CD4-positive, alpha-beta T cell (primary cell): Measurements from ENCODE around the gene NFATC1. TPM values are rescaled to one million over a fixed set of nuclear protein-coding genes. Genes with fewer than 3 reads are reported as not detected.
A peak's percentile ranks its signal among the peaks of the same experiment; 100 is the strongest.

Source experiments
- ATAC-seq: fragments of 200-7000 bp; cut with Tn5 transposase; one replicate; pipeline ENCODE4 v1.10.0; 2022; ENCODE audit warnings: mild to moderate bottlenecking; ENCODE audit not compliant: poor library complexity
- CTCF ChIA-PET: fragments of 350-600 bp; sonication (Branson Sonifier 250); formaldehyde crosslinking; loops from one replicate; lab custom pipeline; 2021; ENCODE audit warnings: antibody characterized with exemption, inconsistent platforms; lab: Charles Lee
- POLR2A ChIA-PET: fragments of 350-600 bp; sonication (Branson Sonifier 250); formaldehyde crosslinking; loops from one replicate; lab custom pipeline; 2021; ENCODE audit warnings: antibody characterized with exemption, inconsistent platforms; lab: Charles Lee
- DNase-seq, 14 experiments: peaks; one replicate each; pipeline ENCODE4 v3.0.0-alpha.2; 2013 to 2020; ENCODE audit warnings: mixed read lengths in 2 of 14
- H3K27ac ChIP-seq, 2 donors: one replicate each; pipeline versions ENCODE4 v1.5.1 to v1.7.0; 2013; ENCODE audit warnings: low read length in 2 of 2, low read depth in 1 of 2, mild to moderate bottlenecking in 1 of 2
- H3K27me3 ChIP-seq, 2 experiments: 1 replicate in 1 of 2; 2 replicates in 1 of 2; pipeline versions ENCODE4 v1.6.1 to v1.7.0; 2013; ENCODE audit warnings: low read length in 2 of 2, control low read depth in 1 of 2, mild to moderate bottlenecking in 1 of 2, moderate library complexity in 1 of 2; ENCODE audit not compliant: insufficient read depth in 2 of 2, control insufficient read depth in 1 of 2
- H3K36me3 ChIP-seq: one replicate; pipeline ENCODE4 v1.6.1; 2013; ENCODE audit warnings: low read length, control low read depth; ENCODE audit not compliant: insufficient read depth
- H3K4me1 ChIP-seq: one replicate; pipeline ENCODE4 v1.6.1; 2013; ENCODE audit warnings: low read length, control low read depth; ENCODE audit not compliant: insufficient read depth
- H3K4me3 ChIP-seq: one replicate; pipeline ENCODE4 v1.5.1; 2013; ENCODE audit warnings: mild to moderate bottlenecking, low read length, moderate library complexity
- H3K9me3 ChIP-seq, 2 experiments: 1 replicate in 1 of 2; 2 replicates in 1 of 2; pipeline versions ENCODE4 v1.6.1 to v1.7.0; 2013; ENCODE audit warnings: low read length in 2 of 2, mild to moderate bottlenecking in 2 of 2, control low read depth in 1 of 2, moderate library complexity in 1 of 2; ENCODE audit not compliant: control insufficient read depth in 1 of 2, insufficient read depth in 1 of 2
- H3K27ac Mint-ChIP-seq: one replicate; pipeline ENCODE4 v1.8.0; 2020; ENCODE audit warnings: mixed read lengths
- H3K27me3 Mint-ChIP-seq: one replicate; pipeline ENCODE4 v1.8.0; 2021; ENCODE audit warnings: mixed read lengths
- H3K36me3 Mint-ChIP-seq: one replicate; pipeline ENCODE4 v1.8.0; 2021; ENCODE audit warnings: low read depth, mixed read lengths
- H3K4me1 Mint-ChIP-seq: one replicate; pipeline ENCODE4 v1.8.0; 2021; ENCODE audit warnings: low read depth, mixed read lengths
- H3K4me3 Mint-ChIP-seq: one replicate; pipeline ENCODE4 v1.8.0; 2020; ENCODE audit warnings: mild to moderate bottlenecking, mixed read lengths
- H3K9me3 Mint-ChIP-seq: one replicate; pipeline ENCODE4 v1.8.0; 2020; ENCODE audit warnings: mixed read lengths
- CTCF ChIP-seq: fragments of 200-600 bp; IDR thresholded peaks from one replicate; pipeline ENCODE4 v1.8.0; 2022; ENCODE audit warnings: antibody characterized with exemption, mild to moderate bottlenecking
- intact Hi-C, 2 experiments: fragments of 100-400 bp; cut with DNase I in 1 of 2; cut with micrococcal nuclease in 1 of 2; formaldehyde crosslinking; loops; one replicate each; pipeline versions ENCODE4 v1.15.1 to v1.9.0; 2023 to 2025; cut with DNase I, micrococcal nuclease
- total RNA-seq, 174 experiments: library from RNA in 2 of 174; stranded (reverse) in 2 of 174; gene quantifications; one replicate each; pipeline ENCODE4 v1.2.3 and lab custom pipeline; 2021 to 2026

The NFATC1 gene
- total RNA-seq, 2 experiments from 2014 or later = 107 to 113 TPM

GRCh38 chr18:79528846-79529245 lies 133.1 kb downstream of the NFATC1 start:
- DNase-seq = peak; percentile 62 to 86 (median 72)
- peak overlapping the region; percentile 57 for H3K27ac Mint-ChIP-seq
- Histone ChIP-seq H3K27me3 (peaks cover 0 to 5% of the 10 kb centered on the region in 2 experiments), H3K27ac (no peak overlapping the region), H3K9me3 (no peaks in the 10 kb centered on the region), H3K36me3 (peaks cover 33% of the 10 kb centered on the region), H3K4me3 (no peak overlapping the region), H3K4me1 (peaks cover 26% of the 10 kb centered on the region)
- TF ChIP-seq CTCF = peak; percentile 95
- POLR2A ChIA-PET = interaction anchor here (0.8 kb wide), 1 partner anchor 138 kb away, joined by 3 read pairs; no protein-coding TSS in a partner anchor
- peak; percentile 49 for ATAC-seq
- no peaks in the 10 kb centered on the region for H3K9me3 Mint-ChIP-seq
- peaks cover 39% of the 10 kb centered on the region for H3K4me1 Mint-ChIP-seq
- intact Hi-C loops = loop anchor here (1.0 to 10.0 kb wide), 6 partner anchors 72 to 436 kb away; partner anchors contain the start of genes HSBP1L1 (in 1 of the 2) and NFATC1 (in 1 of the 2)
- CTCF ChIA-PET = interaction anchor here (1.4 to 3.5 kb wide), 3 partner anchors 131 to 147 kb away, joined by 3 to 14 read pairs (median 5); partner anchors contain the start of gene NFATC1
- H3K4me3 Mint-ChIP-seq = peak overlapping the region; percentile 3
- no peaks in the 10 kb centered on the region for H3K27me3 Mint-ChIP-seq
- peaks cover 27% of the 10 kb centered on the region for H3K36me3 Mint-ChIP-seq

- peaks cover 21% of the 10 kb centered on the region for H3K4me1 ChIP-seq
- ChIA-PET CTCF (interaction anchor here (1.4 to 3.5 kb wide), 3 partner anchors 131 to 148 kb away, joined by 3 to 14 read pairs (median 5); partner anchors contain the start of gene NFATC1), POLR2A (interaction anchor here (0.8 kb wide), 1 partner anchor 139 kb away, joined by 3 read pairs; no protein-coding TSS in a partner anchor)
- H3K4me3 ChIP-seq = no peak overlapping the region
- H3K9me3 ChIP-seq = no peaks in the 10 kb centered on the region
- Mint-ChIP-seq H3K9me3 (no peaks in the 10 kb centered on the region), H3K27me3 (no peaks in the 10 kb centered on the region), H3K36me3 (peaks cover 26% of the 10 kb centered on the region), H3K4me3 (no peak overlapping the region), H3K4me1 (peaks cover 36% of the 10 kb centered on the region), H3K27ac (peak overlapping the region; percentile 57)
- peaks cover 0 to 5% of the 10 kb centered on the region in 2 experiments for H3K27me3 ChIP-seq
- no peak for ATAC-seq
- H3K36me3 ChIP-seq = peaks cover 33% of the 10 kb centered on the region
- no peak for DNase-seq
- no peak for TF ChIP-seq CTCF
- H3K27ac ChIP-seq = no peak overlapping the region
- intact Hi-C loops = loop anchor here (2.0 to 10.0 kb wide), 4 partner anchors 72 to 436 kb away; partner anchors contain the start of genes HSBP1L1 (in 1 of the 2) and NFATC1 (in 1 of the 2)
Measured at GRCh38 chr18:79529296-79529695, 133.6 kb downstream of the NFATC1 start.

GRCh38 chr18:79529991-79530390 lies 134.3 kb downstream of the NFATC1 start:
- H3K9me3 Mint-ChIP-seq = no peaks in the 10 kb centered on the region
- no peaks in the 10 kb centered on the region for H3K27me3 Mint-ChIP-seq
- ChIA-PET CTCF (interaction anchor here (3.5 kb wide), 1 partner anchor 149 kb away, joined by 14 read pairs; no protein-coding TSS in a partner anchor), POLR2A (interaction anchor here (0.7 kb wide), 1 partner anchor 129 kb away, joined by 3 read pairs; no protein-coding TSS in a partner anchor)
- H3K36me3 ChIP-seq = peaks cover 33% of the 10 kb centered on the region
- H3K27me3 ChIP-seq = peaks cover 0 to 5% of the 10 kb centered on the region in 2 experiments
- DNase-seq = peak in 1 of 14 experiments; percentile 25
- H3K4me1 Mint-ChIP-seq = peaks cover 30% of the 10 kb centered on the region
- peaks cover 15% of the 10 kb centered on the region for H3K4me1 ChIP-seq
- no peak for ATAC-seq
- peaks cover 26% of the 10 kb centered on the region for H3K36me3 Mint-ChIP-seq
- H3K27ac Mint-ChIP-seq = no peak overlapping the region
- H3K4me3 Mint-ChIP-seq = no peak overlapping the region
- TF ChIP-seq CTCF = no peak
- no peaks in the 10 kb centered on the region for H3K9me3 ChIP-seq
- intact Hi-C loops = loop anchor here (2.0 to 10.0 kb wide), 4 partner anchors 73 to 435 kb away; partner anchors contain the start of genes HSBP1L1 (in 1 of the 2) and NFATC1 (in 1 of the 2)
- H3K4me3 ChIP-seq = no peak overlapping the region
- H3K27ac ChIP-seq = no peak overlapping the region
